Fibroblast of skin of scalp (primary cell): ENCODE data around the gene KAT5.
"Not testable (repeated sequence)": the region's sequence is repeated elsewhere in the genome, so short reads cannot be mapped to it uniquely, and the experiment has no call there.

Experiments
- DNase-seq: peaks from one replicate; pipeline ENCODE4 v3.0.0-alpha.2; 2013

KAT5 gene

GRCh38 chr11:65744699-65745042 lies 32.6 kb downstream of the KAT5 start:
- no peak for DNase-seq

GRCh38 chr11:65745049-65745448 lies 33.0 kb downstream of the KAT5 start:
- DNase-seq, result no peak

- DNase-seq, result not testable (repeated sequence)
Observed at GRCh38 chr11:65762169-65762568, 50.1 kb downstream of the KAT5 start.

GRCh38 chr11:65762816-65763215 lies 50.8 kb downstream of the KAT5 start:
- not testable (repeated sequence) for DNase-seq

- DNase-seq, result no peak
Observed at GRCh38 chr11:65764434-65764833, 52.4 kb downstream of the KAT5 start.

GRCh38 chr11:65766535-65766934 lies 54.5 kb downstream of the KAT5 start:
- DNase-seq, result peak; percentile 71

- DNase-seq, result no peak
Observed at GRCh38 chr11:65767406-65767805, 55.4 kb downstream of the KAT5 start.

GRCh38 chr11:65767806-65768205 lies 55.8 kb downstream of the KAT5 start:
- not testable (repeated sequence) for DNase-seq
